ENCODE data around the gene SKIDA1. TPM values are rescaled to one million over a fixed set of nuclear protein-coding genes. Genes with fewer than 3 reads are reported as not detected.
A peak's percentile ranks its signal among the peaks of the same experiment; 100 is the strongest.

Gene SKIDA1
- total RNA-seq, 1 donor from 2014 or later = 3.6 TPM

GRCh38 chr10:21517134-21518031 is 8.1 kb downstream of the SKIDA1 start:
- DNase-seq (ENCODE audit: low spot score) = peak; percentile 56

GRCh38 chr10:21516242-21517131 is 9.0 kb downstream of the SKIDA1 start:
- peak; percentile 64 for DNase-seq (ENCODE audit: low spot score)

GRCh38 chr10:21515361-21516241 is 9.9 kb downstream of the SKIDA1 start:
- no peak for DNase-seq (ENCODE audit: low spot score)

GRCh38 chr10:21514818-21515351 is 10.6 kb downstream of the SKIDA1 start:
- no peak for DNase-seq (ENCODE audit: low spot score)

GRCh38 chr10:21514129-21514817 is 11.2 kb downstream of the SKIDA1 start:
- no peak for DNase-seq (ENCODE audit: low spot score)

GRCh38 chr10:21513405-21513788 is 12.1 kb downstream of the SKIDA1 start:
- DNase-seq (ENCODE audit: low spot score) = no peak

- no peak for DNase-seq (ENCODE audit: low spot score)
Measured at GRCh38 chr10:21512573-21513404, 12.7 kb downstream of the SKIDA1 start.

- no peak for DNase-seq (ENCODE audit: low spot score)
Measured at GRCh38 chr10:21511946-21512572, 13.4 kb downstream of the SKIDA1 start.

- DNase-seq (ENCODE audit: low spot score) = no peak
Measured at GRCh38 chr10:21511095-21511570, 14.3 kb downstream of the SKIDA1 start.

- no peak for DNase-seq (ENCODE audit: low spot score)
Measured at GRCh38 chr10:21510241-21511094, 15.0 kb downstream of the SKIDA1 start.

GRCh38 chr10:21509341-21510240 is 15.9 kb downstream of the SKIDA1 start:
- no peak for DNase-seq (ENCODE audit: low spot score)

- no peak for DNase-seq (ENCODE audit: low spot score)
Measured at GRCh38 chr10:21508706-21509331, 16.7 kb downstream of the SKIDA1 start.

- DNase-seq (ENCODE audit: low spot score) = no peak
Measured at GRCh38 chr10:21507150-21507549, 18.3 kb downstream of the SKIDA1 start.

GRCh38 chr10:21506351-21506750 is 19.1 kb downstream of the SKIDA1 start:
- no peak for DNase-seq (ENCODE audit: low spot score)

GRCh38 chr10:21505711-21506278 is 19.7 kb downstream of the SKIDA1 start:
- DNase-seq (ENCODE audit: low spot score) = no peak

GRCh38 chr10:21503542-21503941 is 21.9 kb downstream of the SKIDA1 start:
- DNase-seq (ENCODE audit: low spot score) = no peak
